NCI-H1436 (cell line): ENCODE results near the gene NOM1.
"Not testable (repeated sequence)": the region's sequence is repeated elsewhere in the genome, so short reads cannot be mapped to it uniquely, and the experiment has no call there.

Experiments
- DNase-seq: peaks from one replicate; lab custom pipeline; 2025; lab: John Stamatoyannopoulos, UW

Gene NOM1

DNA sequence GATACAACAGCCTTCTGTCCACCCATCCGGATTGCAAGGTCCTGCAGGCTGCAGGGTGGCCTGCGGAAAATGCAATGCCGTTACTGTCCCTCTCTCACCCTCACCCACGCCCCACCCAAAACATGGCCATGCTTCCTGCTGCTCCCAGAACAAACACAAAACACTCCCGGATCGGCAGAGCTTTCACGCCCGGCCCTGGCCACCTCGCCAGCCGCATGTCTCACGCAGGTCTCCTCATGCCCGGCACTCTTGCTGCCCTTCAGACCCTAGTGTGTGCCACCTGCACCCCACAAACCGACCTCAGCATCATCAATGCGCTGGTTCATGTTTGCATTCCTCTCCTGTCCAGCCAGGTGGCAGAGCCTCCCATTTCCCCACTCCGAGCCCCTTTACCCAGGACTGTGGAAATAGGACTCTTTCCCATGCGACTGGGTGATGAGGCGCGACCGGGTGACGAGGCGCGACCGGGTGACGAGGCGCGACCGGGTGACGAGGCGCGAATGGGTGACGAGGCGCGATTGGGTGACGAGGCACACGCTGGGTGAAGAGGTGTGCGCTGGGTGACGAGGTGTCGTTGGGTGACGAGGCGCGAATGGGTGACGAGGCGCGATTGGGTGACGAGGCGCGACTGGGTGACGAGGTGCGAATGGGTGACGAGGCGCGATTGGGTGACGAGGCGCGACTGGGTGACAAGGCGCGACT, 8.9 kb upstream of the NOM1 start:
- DNase-seq = no peak

DNA sequence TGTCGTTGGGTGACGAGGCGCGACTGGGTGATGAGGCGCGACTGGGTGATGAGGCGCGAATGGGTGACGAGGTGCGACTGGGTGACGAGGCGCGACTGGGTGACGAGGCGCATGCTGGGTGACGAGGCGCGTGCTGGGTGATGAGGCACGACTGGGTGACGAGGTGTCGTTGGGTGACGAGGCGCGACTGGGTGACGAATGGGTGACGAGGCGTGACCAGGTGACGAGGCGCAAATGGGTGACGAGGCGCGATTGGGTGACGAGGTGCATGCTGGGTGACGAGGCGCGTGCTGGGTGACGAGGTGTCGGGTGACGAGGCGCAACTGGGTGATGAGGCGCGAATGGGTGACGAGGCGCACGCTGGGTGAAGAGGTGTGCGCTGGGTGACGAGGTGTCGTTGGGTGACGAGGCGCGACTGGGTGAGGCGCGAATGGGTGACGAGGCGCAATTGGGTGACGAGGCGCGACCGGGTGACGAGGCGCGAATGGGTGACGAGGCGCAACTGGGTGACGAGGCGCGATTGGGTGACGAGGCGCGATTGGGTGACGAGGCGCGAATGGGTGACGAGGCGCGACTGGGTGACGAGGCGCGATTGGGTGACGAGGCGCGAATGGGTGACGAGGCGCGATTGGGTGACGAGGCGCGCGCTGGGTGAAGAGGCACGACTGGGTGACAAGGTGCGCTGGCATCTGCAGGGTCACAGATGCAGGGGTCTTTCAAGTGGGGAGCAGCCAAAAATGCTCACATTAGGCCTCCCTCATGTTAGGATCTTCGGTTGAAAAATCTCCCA, 7.9 kb upstream of the NOM1 start:
- DNase-seq = no peak

DNA sequence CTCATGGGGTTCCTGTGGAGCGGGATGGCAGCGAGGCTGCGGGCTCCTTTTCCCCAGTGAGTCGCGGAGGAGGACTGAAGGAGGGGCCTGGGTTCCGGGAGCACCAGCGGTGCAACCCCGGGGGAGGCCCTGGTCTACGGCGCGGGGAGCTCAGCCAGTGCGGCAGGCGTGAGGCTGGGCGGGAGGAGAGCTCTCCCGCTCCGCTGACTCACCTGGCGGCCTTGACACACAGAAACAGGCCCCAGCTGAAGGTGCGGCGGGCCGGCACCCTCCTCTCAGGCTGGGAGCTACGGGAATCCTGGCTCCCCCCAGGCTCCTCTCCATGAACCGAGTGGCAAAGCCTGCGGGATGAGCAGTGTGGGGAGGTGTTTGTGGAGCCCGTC, 6.8 kb upstream of the NOM1 start:
- DNase-seq = no peak

DNA sequence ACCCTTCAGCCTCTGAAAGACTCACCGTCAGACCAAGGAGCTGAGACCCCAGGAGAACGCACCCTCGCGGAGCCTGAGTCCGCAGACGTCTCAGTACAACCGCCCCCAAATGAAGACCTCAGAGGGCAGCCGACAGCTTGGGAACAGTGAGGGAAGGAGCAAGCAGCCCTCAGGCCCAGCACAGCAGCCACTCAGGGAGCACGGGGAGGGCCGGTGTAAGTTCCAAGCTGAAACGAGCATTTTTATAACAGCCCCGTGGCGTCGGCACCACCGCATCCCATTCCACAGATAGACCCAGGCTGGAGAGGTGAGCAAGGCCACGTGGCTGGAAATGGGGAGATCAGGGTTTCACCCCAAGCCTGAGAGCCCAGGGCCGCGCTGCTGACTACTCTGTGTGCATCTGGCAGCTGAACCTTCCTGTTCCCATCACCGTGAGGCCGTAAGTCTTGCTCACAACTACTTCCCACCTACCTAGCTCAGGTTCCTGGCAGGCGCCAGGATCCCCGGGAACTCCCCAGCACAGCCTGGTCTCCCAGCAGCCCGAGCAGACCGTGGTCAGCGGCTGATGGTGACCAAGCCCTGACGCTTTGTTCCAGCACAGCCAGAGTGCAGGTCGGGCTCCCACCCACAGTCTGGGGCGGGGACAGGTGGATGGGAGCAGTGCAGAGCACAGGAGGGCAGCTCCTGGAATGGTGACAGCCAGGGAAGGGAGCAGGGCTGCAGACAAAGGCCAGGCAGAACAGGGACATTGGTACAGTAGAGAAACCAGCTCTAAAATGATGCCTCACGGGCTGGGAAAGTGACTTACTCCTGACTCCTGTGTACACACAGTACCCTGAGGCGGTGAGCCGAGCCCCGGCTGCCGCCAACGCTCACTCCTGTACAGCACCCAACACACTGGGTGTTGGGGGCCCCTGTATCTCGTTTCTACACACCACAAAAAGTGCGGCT, 6.1 kb upstream of the NOM1 start:
- DNase-seq = no peak

DNA sequence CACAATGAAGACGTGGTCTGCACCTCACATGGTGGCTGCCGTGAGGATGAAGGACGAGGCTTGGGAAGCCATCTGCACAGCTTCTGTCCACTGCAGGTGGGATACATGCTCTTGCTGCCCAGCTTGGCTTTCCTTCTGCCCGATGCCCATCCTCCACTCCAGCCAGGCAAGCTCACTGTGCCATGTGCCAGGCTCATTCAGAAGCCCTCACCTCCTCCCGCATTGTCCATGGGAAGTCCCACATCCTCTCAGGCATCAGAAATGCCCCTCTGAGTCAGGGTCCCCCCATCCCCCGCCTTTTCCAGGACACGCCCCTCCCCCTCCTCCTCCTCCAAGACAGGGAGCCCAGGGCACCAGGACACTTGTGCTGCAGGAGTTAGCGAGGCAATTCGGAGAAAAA, 4.6 kb upstream of the NOM1 start:
- DNase-seq = no peak

DNA sequence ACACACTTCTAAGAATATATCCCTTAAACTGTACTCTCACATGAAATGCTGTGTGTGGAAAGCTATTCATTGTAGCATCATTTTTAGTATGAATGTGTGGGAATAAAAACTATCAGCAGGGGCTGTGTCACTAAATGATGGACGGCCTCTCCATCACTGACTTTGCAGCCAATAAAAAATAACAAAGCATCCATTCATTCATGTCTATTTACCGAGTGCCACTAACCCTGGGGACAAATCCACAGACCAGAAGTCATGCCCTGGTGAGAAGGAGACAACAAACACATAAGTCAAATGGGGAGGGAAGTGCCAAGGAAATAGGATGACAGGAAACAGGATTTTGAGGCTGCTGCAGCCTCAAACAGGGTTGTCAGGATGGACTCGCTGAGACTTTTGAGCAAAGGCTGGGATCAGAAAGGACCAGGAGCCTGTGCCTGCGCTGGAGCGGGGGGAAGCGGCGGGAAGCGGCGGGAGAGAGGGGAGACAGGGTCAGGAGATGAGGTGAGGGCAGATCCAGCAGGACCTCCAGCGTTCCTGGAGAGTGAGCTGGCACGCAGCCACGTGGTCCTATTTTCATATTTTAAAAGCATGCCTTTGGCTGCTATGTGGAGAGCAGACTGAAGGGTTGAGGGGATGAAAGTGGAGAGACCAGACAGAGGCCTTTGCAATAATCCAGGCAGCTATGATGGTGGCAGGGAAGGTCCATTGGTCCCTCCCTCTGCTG, 2.2 kb upstream of the NOM1 start:
- no peak for DNase-seq

DNA sequence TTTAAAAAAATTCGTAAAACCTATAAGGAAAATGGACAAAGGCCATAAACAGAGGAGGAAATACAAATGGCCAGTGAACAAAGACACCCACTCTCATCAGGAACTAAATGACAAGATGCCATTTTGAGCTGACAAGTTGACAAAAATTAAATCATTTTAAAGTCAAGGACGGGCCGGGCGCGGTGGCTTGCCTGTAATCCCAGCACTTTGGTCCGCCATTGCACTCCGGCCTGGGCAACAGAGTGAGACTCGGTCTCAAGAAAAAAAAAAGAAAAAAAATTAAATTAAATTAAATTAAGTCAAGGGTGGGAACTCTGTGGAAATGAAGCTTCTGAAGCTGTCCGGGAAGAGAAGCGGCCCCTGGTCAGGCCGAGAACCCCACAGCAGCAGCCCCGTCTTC, 1.2 kb upstream of the NOM1 start:
- DNase-seq = no peak

DNA sequence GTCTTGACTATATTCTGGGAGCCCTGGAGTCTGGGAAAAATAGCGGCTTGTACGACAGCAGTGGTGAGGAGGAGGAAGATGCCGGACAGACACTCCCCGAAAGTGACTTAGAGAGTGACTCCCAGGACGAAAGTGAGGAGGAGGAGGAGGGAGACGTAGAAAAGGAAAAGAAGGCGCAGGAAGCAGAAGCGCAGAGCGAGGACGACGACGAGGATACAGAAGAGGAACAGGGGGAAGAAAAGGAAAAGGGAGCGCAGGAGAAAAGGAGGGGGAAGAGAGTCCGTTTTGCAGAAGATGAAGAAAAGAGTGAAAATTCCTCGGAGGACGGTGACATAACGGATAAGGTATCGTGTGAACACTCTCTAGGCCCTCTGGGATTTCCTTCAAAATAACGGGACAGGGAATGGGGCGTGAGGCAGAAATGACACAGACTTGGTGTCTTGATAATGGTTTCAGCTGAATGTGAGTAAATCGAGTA, 908 bp downstream of the NOM1 start:
- no peak for DNase-seq

DNA sequence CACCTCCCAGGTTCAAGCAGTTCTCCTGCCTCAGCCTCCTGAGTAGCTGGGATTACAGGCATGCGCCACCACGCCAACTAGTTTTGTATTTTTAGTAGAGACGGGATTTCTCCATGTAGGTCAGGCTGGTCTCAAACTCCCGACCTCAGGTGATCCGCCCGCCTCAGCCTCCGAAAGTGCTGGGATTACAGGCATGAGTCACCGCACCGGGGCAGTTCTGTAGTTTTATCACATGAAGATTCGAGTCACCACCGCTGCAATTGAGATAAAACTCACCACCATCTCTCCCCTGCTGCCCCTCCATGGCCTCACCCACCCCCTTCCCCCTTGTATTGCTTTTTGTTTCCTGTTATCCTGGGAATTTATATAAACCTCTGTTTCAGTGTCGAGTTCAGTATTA, 3.7 kb downstream of the NOM1 start:
- not testable (repeated sequence) for DNase-seq

DNA sequence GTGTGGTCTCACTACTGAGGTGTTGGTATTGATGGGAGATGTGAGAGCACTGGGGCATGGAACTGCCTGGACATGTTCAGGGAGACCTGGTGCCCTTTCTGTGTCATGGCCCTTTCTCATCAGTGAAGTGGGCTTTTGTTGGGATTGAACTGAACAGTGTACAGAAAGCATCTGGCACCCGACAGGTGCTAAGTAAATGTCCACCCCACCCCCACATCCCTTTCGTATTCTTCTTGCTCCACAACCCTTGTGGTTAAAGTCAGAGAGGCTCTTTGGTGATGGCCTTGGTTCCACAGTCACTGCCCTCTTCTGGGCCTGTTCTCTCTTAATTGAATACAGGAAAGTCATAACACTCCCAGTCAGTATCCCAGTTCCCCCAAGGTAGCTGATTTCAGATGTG, 5.4 kb downstream of the NOM1 start:
- no peak for DNase-seq

DNA sequence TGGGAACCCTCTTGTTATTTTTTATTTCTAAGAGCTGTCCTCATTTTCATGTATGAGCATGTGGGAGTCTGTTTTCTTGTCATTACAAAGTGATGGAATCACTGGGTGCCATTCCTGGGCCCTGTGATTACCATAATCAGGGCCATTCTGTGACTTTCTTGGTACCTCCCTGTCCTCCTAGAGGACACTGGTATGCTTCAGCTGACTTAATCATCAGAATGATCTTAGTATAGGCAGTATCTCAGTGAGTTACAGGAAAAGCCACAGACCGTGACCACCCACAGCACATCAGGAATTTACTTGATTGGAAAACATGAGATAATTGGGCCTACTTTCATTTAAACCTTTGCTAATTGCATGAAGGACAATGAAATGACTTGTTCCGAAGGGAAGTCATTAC, 7.2 kb downstream of the NOM1 start:
- DNase-seq = no peak

DNA sequence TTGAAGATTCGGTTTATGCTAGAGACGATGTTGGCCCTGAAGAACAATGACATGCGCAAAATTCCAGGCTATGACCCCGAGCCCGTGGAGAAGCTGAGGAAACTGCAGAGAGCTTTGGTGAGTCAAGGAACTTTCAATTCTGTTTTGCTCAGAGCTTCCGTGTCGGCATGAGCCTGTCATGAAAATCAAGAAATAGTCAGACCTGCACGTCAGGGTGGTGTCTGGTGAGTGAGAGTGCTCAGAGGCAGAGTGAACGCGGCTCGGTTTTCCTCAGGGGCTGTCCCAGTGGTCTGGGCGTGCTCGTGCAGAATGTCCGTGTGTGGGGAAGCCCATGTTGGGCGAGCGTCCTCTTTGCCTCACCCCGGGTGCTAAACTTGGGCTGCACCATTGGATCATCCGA, 12.6 kb downstream of the NOM1 start:
- no peak for DNase-seq

DNA sequence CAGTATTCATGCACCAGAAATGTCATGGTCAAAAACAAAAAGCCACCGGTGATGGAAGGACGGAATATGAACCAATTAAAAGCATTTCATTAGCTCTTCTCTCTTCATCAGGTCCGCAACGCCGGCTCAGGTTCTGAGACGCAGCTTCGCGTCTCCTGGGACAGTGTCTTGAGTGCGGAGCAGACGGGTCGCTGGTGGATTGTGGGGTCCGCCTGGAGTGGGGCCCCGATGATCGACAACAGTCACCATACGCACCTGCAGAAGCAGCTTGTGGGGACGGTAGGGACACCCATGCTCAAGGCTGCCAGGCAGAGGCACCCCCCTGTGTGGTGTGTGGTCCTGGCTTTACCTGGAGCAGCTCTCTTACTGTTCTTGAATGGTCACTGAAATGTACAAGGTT, 13.4 kb downstream of the NOM1 start:
- no peak for DNase-seq

DNA sequence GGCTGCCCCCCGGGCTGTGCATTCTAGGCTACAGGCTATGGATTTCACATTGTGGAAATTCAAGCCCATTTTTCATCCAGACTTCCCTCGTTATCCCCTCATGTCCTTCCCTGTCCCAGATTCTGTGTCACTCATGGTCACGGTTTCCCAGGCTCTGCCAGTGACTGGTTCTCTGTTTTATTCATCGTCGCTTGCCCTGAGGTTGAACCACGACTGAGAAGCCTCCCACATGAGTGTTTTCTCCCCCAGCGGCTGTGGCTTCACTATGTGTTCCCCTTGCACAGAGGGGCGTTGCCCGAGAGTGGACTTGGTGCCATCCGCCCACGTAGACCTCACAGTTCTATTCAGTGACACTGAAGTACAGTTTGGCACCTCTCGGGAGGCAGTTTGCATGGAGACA, 14.0 kb downstream of the NOM1 start:
- DNase-seq = no peak

DNA sequence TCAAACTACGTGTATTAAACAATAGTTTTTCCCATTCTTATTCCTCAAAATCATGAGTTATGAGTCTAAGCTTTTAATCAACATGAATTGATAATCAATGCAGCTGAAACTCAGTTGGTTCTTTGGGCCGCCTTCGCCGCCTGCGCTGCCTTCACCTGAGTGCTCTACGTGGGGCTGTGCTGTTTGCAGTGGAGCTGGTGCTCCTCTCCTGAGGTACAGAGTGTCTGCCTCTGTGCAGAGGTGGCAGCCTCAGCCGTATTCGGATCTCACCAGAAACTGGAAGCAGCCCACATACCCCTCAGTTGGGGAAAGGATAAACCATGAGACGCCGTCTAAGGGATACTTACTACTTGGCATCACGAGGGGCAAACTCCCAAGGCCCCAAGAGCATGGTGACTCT, 15.5 kb downstream of the NOM1 start:
- no peak for DNase-seq

DNA sequence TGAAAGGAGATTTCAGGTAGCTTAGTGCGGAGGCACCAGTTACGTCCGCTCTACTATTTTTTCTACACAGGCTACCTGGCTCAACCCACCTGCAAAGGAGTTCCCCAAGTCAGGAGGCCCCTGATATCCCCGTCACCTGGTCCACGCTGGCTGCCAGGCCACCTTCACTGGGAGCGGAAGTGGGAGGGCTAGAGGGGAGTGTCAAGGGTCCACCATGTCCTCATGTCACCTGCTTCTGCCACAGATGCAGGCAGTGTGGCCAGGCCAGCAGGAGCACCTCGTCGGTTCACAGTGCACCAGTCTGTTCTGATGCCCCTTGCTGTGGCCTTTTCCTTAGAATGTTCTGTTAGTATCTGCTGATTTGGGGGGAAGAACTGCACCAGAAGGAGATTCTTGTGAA, 16.9 kb downstream of the NOM1 start:
- no peak for DNase-seq

DNA sequence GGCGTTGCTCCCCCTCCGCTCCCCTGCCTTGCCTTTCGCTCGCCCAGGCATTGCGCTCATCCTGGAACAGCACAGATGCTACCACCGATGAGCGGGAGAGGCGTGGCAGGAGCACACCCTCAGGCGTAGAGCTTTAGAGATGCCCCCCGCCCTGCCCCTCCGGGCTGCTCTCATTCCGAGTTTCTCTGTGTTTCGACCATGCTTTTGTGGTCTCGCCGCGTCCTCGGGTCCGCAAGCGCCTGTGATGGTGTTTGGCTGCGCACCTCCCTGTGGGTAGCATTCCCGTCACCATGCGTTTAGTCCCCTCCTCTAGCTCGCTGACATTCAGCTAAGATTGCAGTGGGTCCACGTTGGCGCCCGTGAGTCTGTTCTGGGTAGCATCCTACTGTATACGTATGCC, 18.7 kb downstream of the NOM1 start:
- DNase-seq = no peak

DNA sequence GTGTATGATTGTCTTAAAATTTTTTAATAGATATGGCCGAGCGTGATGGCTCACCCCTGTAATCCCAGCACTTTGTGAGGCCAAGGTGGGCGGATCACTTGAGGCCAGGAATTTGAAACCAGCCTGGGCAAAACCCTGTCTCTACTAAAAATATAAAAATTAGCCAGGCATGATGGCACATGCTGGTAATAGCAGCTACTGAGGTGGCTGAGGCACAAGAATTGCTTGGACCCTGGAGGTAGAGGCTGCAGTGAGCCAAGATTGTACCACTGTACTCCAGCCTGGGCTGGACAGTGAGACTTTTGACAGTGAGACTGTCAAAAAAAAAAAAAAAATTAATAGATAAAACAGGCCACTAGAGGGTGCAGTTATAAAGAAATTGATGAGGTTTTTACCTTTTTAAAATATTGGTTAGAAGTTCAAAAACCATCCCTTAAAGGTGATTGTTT, 20.5 kb downstream of the NOM1 start:
- no peak for DNase-seq

DNA sequence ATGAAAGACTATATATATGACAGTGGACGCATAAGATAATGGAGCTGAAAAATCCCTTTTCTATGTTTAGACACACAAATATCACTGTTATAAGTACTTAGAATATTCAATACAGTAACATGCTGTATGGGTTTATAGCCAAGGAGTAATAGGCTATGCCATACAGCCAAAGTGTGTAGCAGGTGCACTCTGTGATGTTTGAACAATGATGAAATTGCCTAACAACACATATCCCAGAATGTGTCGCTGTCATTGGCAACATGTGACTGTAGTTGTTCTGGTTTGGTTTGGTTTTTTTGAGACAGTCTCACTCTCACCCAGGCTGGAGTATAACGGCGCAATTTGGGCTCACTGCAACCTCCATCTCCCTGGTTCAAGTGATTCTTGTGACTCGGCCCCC, 26.1 kb downstream of the NOM1 start:
- no peak for DNase-seq

DNA sequence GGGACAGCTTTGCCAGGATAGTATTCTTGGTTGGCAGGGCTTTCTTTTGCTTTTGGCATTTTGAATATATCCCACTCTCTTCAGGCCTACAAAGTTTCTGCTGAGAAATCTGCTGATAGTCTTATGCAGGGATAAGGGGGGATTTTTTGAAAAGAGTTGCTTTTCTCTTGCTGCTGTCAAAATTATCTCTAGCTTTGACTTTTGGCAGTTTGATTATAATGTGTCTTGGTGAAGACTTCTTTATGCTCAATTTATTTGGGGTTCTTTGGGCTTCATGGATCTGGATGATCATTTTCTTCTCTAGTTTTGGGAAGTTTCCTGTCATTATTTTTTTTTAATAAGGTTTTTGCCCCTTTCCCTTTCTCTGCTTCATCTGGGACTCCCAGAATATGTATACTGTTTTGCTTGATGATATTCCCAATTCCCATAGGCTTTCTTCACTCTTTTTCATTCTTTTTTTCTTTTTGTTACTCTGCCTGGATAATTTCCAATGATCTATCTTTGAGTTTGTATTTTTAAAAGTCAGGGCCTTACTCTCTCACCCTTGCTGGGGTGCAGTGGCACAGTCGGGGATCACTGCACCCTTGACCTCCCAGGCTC, 29.6 kb downstream of the NOM1 start:
- DNase-seq = no peak

DNA sequence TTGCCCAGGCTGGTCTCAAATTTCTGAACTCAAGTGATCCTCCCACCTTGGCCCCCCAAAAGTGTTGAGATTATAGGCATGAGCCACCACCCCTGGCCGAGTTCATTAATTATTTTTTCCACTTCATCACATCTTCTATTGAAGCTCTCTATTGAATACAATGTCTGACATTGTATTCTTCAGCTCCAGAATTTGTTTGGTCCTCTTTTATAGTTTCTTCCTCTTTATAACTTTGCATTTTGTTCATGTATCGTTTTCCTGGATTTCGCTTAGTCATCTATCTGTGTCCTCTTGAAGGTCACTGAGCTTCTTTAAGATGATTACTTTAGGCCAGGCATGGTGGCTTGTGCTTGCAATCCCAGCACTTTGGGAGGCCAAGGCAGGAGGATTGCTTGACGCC, 30.2 kb downstream of the NOM1 start:
- no peak for DNase-seq
